PC-3 (cell line): ENCODE data around the gene TRIM24. TPM values are rescaled to one million over a fixed set of nuclear protein-coding genes. Genes with fewer than 3 reads are reported as not detected.

Experiments
- ATAC-seq: fragments of 200-7000 bp; cut with Tn5 transposase; 2 replicates; pipeline ENCODE4 v1.9.1; 2020; ENCODE audit warnings: mild to moderate bottlenecking, moderate library complexity
- BruUV-seq: library from RNA; stranded (reverse); fragments of 400-500 nt; replicated peaks from 2 replicates; lab custom pipeline; 2021; lab: Mats Ljungman, UMichigan
- CTCF ChIA-PET: fragments of 300-600 bp; sonication (Branson Sonifier 250); formaldehyde crosslinking; loops from one replicate; lab custom pipeline; 2022; ENCODE audit warnings: antibody characterized with exemption; lab: Charles Lee
- POLR2A ChIA-PET: fragments of 300-600 bp; sonication (Branson Sonifier 250); formaldehyde crosslinking; loops from one replicate; lab custom pipeline; 2022; ENCODE audit warnings: antibody characterized with exemption; ENCODE audit not compliant: unreplicated experiment; lab: Charles Lee
- DNase-seq: peaks from one replicate; pipeline ENCODE4 v3.0.0-alpha.2; 2015
- H2AFZ ChIP-seq: fragments of 300-600 bp; sonication (generic); 2 replicates; pipeline ENCODE4 v1.6.0; 2016; ENCODE audit warnings: antibody characterized with exemption, low read length
- H3F3A ChIP-seq: fragments of 300-600 bp; sonication (generic); one replicate; pipeline ENCODE4 v1.6.0; 2017; ENCODE audit warnings: antibody characterized with exemption, low read length, control low read depth, mild to moderate bottlenecking; ENCODE audit not compliant: unreplicated experiment
- H3K27ac ChIP-seq: fragments of 300-600 bp; sonication (generic); 2 replicates; pipeline ENCODE4 v1.5.1; 2016; ENCODE audit warnings: mild to moderate bottlenecking, low read length
- H3K27me3 ChIP-seq: fragments of 300-600 bp; sonication (generic); 2 replicates; pipeline ENCODE4 v1.6.1; 2016; ENCODE audit warnings: low read length, mixed read lengths
- H3K36me3 ChIP-seq: fragments of 300-600 bp; sonication (generic); 2 replicates; pipeline ENCODE4 v1.6.1; 2016; ENCODE audit warnings: low read depth, mixed run types, low read length, mixed read lengths
- H3K4me1 ChIP-seq: fragments of 300-600 bp; sonication (generic); 2 replicates; pipeline ENCODE4 v1.5.1; 2016; ENCODE audit warnings: low read length; ENCODE audit not compliant: insufficient read depth
- H3K4me2 ChIP-seq: fragments of 300-600 bp; sonication (generic); 2 replicates; pipeline ENCODE4 v1.6.0; 2016; ENCODE audit warnings: low read length
- H3K4me3 ChIP-seq: fragments of 300-600 bp; sonication (generic); 2 replicates; pipeline ENCODE4 v1.5.1; 2016; ENCODE audit warnings: mild to moderate bottlenecking, low read length, mixed read lengths
- H3K79me2 ChIP-seq: fragments of 300-600 bp; sonication (generic); 2 replicates; pipeline ENCODE4 v1.6.1; 2017; ENCODE audit warnings: low read length, mixed read lengths
- H3K9ac ChIP-seq: fragments of 300-600 bp; sonication (generic); 2 replicates; pipeline ENCODE4 v1.6.0; 2016; ENCODE audit warnings: mild to moderate bottlenecking, low read length
- H3K9me2 ChIP-seq: fragments of 300-600 bp; sonication (generic); replicated peaks from 2 replicates; pipeline ENCODE4 v1.6.1; 2016; ENCODE audit warnings: mixed run types, low read length, mixed read lengths
- H3K9me3 ChIP-seq: fragments of 300-600 bp; sonication (generic); 2 replicates; pipeline ENCODE4 v1.6.1; 2016; ENCODE audit warnings: low read length, mixed read lengths
- H4K20me1 ChIP-seq: fragments of 300-600 bp; sonication (generic); 2 replicates; pipeline ENCODE4 v1.6.1; 2016; ENCODE audit warnings: low read length, mixed read lengths
- CTCF ChIP-seq: fragments of 300-600 bp; sonication (generic); conservative IDR thresholded peaks from 2 replicates; pipeline ENCODE4 v1.5.1; 2017; ENCODE audit warnings: antibody characterized with exemption, low read depth, mild to moderate bottlenecking, low read length
- EZH2 ChIP-seq: fragments of 300-600 bp; sonication (generic); IDR thresholded peaks from one replicate; pipeline ENCODE4 v1.6.1; 2017; ENCODE audit warnings: antibody characterized with exemption, mild to moderate bottlenecking, low read length; ENCODE audit not compliant: unreplicated experiment
- EZH2phosphoT487 ChIP-seq: fragments of 300-600 bp; sonication (generic); IDR thresholded peaks from 2 replicates; pipeline ENCODE4 v1.6.1; 2018; ENCODE audit warnings: mild to moderate bottlenecking, antibody characterized with exemption, low read length, borderline replicate concordance
- intact Hi-C: fragments of 100-400 bp; cut with micrococcal nuclease; formaldehyde crosslinking; loops from 2 replicates; pipeline ENCODE4 v1.9.0; 2023
- total RNA-seq: library from RNA; depleted of rRNA; stranded (reverse); fragments of >200 nt; gene quantifications from 2 replicates; pipeline ENCODE4 v1.2.3, GENCODE V29; 2014

The TRIM24 gene
- total RNA-seq, 1 experiment from 2014 or later = 12.9 TPM

DNA sequence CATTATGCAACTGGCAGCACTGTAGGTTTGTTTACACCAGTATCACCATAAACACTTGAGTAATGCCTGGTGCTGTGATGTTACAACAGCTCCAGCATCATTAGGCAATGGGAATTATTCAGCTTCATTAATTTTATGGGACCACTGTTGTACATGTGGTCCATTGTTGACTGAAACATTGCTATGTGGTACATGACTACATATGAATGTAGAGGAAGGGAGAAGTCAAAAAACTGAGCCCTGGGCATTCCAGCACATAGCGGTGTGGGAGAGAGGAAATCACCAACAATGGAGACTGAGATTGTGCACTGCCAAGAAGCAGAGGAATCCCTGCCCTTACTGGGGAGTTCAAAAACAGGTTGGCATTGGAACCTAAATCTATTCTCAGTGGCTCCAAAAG lies 89.0 kb downstream of the TRIM24 start:
- Histone ChIP-seq H3K9ac (no peak overlapping the region), H3K79me2 (no peaks in the 10 kb centered on the region), H3K27me3 (no peaks in the 10 kb centered on the region), H3K27ac (no peak overlapping the region), H2AFZ (no peak overlapping the region), H4K20me1 (no peaks in the 10 kb centered on the region), H3K36me3 (peaks cover 31% of the 10 kb centered on the region), H3F3A (no peaks in the 10 kb centered on the region), H3K9me3 (no peaks in the 10 kb centered on the region), H3K4me2 (no peak overlapping the region), H3K4me1 (no peaks in the 10 kb centered on the region), H3K4me3 (no peak overlapping the region), H3K9me2 (no peaks in the 10 kb centered on the region)
- ChIA-PET CTCF (no interaction called here), POLR2A (no interaction called here)
- DNase-seq (no peak), ATAC-seq (no peak)
- BruUV-seq = no TSS peak
- TF ChIP-seq EZH2phosphoT487 (no peak), CTCF (no peak), EZH2 (no peak)
- intact Hi-C loops = no loop called here

- H3K36me3 ChIP-seq = peaks cover 40% of the 10 kb centered on the region
- no peak for ATAC-seq
- BruUV-seq = no TSS peak
Observed at GRCh38 chr7:138550337-138550736, 90.3 kb downstream of the TRIM24 start.

More at GRCh38 chr7:138550337-138550736, 90.3 kb downstream of the TRIM24 start:
- Histone ChIP-seq H3K9me3 (no peaks in the 10 kb centered on the region), H3K4me1 (no peaks in the 10 kb centered on the region), H3K27ac (no peak overlapping the region), H3K4me2 (no peak overlapping the region), H3K27me3 (no peaks in the 10 kb centered on the region), H3K9me2 (no peaks in the 10 kb centered on the region), H3F3A (no peaks in the 10 kb centered on the region), H4K20me1 (no peaks in the 10 kb centered on the region), H3K9ac (no peak overlapping the region), H2AFZ (no peak overlapping the region), H3K79me2 (no peaks in the 10 kb centered on the region), H3K4me3 (no peak overlapping the region)
- CTCF ChIA-PET = no interaction called here
- DNase-seq = no peak
- TF ChIP-seq EZH2 (no peak), EZH2phosphoT487 (no peak), CTCF (no peak)
- intact Hi-C loops = no loop called here
- POLR2A ChIA-PET = no interaction called here
